ENCODE data around the gene NELL1. TPM values are rescaled to one million over a fixed set of nuclear protein-coding genes. Genes with fewer than 3 reads are reported as not detected.

Gene NELL1
- polyA plus RNA-seq, 2 of the 4 experiments (the other 2 are of a cell fraction), result not detected

- CTCF ChIA-PET, result no interaction called here
- Histone ChIP-seq H3K4me1 (no peaks in the 10 kb centered on the region), H3K27ac (no peak overlapping the region), H3K4me2 (no peak overlapping the region), H3K9me3 (no peaks in the 10 kb centered on the region), H3K4me3 (no peak overlapping the region)
- peak; percentile 59 to 78; a peak in 3 of 6 replicates for ATAC-seq
- POLR2A ChIA-PET, result no interaction called here
- WGBS (ENCODE audit: missing lambda C conversion rate), result 22% methylated on average over 3 of the region's 3 CpGs
- FAIRE-seq, result no peak
- DNase-seq (ENCODE audit: low read depth in 1 of 2, low spot score in 1 of 2), result peak in 1 of 2 experiments; percentile 37
- TF ChIP-seq MAX (IDR thresholded peaks at IDR 0.05) (0 out of 2 replicates have a peak, but pooled peaks have one; percentile 33), NFE2L2 (conservative IDR thresholded peaks at IDR 0.05; ENCODE audit: low read length) (no peak), KDM5A (IDR thresholded peaks at IDR 0.05) (no peak), KDM1A (IDR thresholded peaks at IDR 0.05; ENCODE audit: low read depth) (no peak), SMC3 (IDR thresholded peaks at IDR 0.05) (peak; percentile 34; the same call in 1 of the 3 replicates), REST (IDR thresholded peaks at IDR 0.05) (no peak), EHF (CRISPR knock-in tag; IDR thresholded peaks at IDR 0.05) (no peak), GATA3 (IDR thresholded peaks at IDR 0.05; ENCODE audit: borderline replicate concordance) (no peak), EHMT2 (IDR thresholded peaks at IDR 0.05; ENCODE audit: low read depth) (no peak), NPAS2 (CRISPR knock-in tag; IDR thresholded peaks at IDR 0.05; ENCODE audit: borderline replicate concordance) (no peak), FOSB (CRISPR knock-in tag; IDR thresholded peaks at IDR 0.05) (no peak), PHF8 (IDR thresholded peaks at IDR 0.05; ENCODE audit: borderline replicate concordance, low read depth) (no peak), CTCF (IDR thresholded peaks at IDR 0.05) (peak; percentile 44), JUN (IDR thresholded peaks at IDR 0.05) (no peak), RAD21 (conservative IDR thresholded peaks at IDR 0.05 in 1 of 2, IDR thresholded peaks at IDR 0.05 in 1 of 2) (peak; percentile 36 to 53; a peak in 3 of 5 replicates), ESRRA (IDR thresholded peaks at IDR 0.05; ENCODE audit: borderline replicate concordance, low read length) (no peak)
These were observed 844.9 kb downstream of the NELL1 start for GRCh38 chr11:21514316-21514715.

- DNase-seq (ENCODE audit: low read depth in 1 of 2, low spot score in 1 of 2), result no peak
- ATAC-seq, result no peak
- no peak for FAIRE-seq
- ChIA-PET POLR2A (no interaction called here), CTCF (no interaction called here)
- no peak overlapping the region for H3K4me3 ChIP-seq
- H3K27ac ChIP-seq, result no peak overlapping the region
- TF ChIP-seq ATOH8 (CRISPR knock-in tag; IDR thresholded peaks at IDR 0.05; ENCODE audit: low read depth) (no peak), ZC3H11A (IDR thresholded peaks at IDR 0.05) (no peak), RNF2 (IDR thresholded peaks at IDR 0.05; ENCODE audit: borderline replicate concordance, low read depth) (no peak), HOXA7 (CRISPR knock-in tag; IDR thresholded peaks at IDR 0.05) (no peak), HMGXB4 (CRISPR knock-in tag; IDR thresholded peaks at IDR 0.05; ENCODE audit: borderline replicate concordance) (no peak), PBX3 (IDR thresholded peaks at IDR 0.05) (no peak), KDM5A (IDR thresholded peaks at IDR 0.05) (no peak), NPAS2 (CRISPR knock-in tag; IDR thresholded peaks at IDR 0.05; ENCODE audit: borderline replicate concordance) (no peak), JUN (IDR thresholded peaks at IDR 0.05) (no peak), CBX2 (IDR thresholded peaks at IDR 0.05; ENCODE audit: borderline replicate concordance, low read depth) (no peak), E2F6 (IDR thresholded peaks at IDR 0.05; ENCODE audit: borderline replicate concordance, low read depth) (no peak), SREBF2 (IDR thresholded peaks at IDR 0.05) (no peak), EP300 (IDR thresholded peaks at IDR 0.05) (no peak)
- H3K9me3 ChIP-seq, result no peaks in the 10 kb centered on the region
- WGBS (ENCODE audit: missing lambda C conversion rate), result 24% methylated on average over 1 of the region's 1 CpG
- no peaks in the 10 kb centered on the region for H3K4me1 ChIP-seq
- H3K4me2 ChIP-seq, result no peak overlapping the region
These were observed 850.9 kb downstream of the NELL1 start for GRCh38 chr11:21520244-21520643.

All from A549 (cell line).